Transverse colon (tissue), 4 donors: ENCODE data around the gene LCN2.

Experiments
- CTCF ChIP-seq, 5 experiments: fragments of 200-600 bp in 3 of 5; fragments of 450-650 bp in 2 of 5; sonication (generic) in 3 of 5; IDR thresholded peaks; 1 replicate in 2 of 5; 2 replicates in 3 of 5; pipeline ENCODE4 v1.5.1; 2016 to 2017; ENCODE audit warnings: antibody characterized with exemption in 5 of 5, inconsistent platforms in 3 of 5, mild to moderate bottlenecking in 2 of 5, moderate library complexity in 1 of 5
- EP300 ChIP-seq: sonication (generic); formaldehyde crosslinking; IDR thresholded peaks from one replicate; pipeline ENCODE4 v1.6.1; 2017; ENCODE audit warnings: antibody characterized with exemption, low read depth
- POLR2A ChIP-seq: fragments of 450-650 bp; IDR thresholded peaks from one replicate; pipeline ENCODE4 v1.6.1; 2016; ENCODE audit warnings: antibody characterized with exemption, mild to moderate bottlenecking, moderate library complexity
- POLR2AphosphoS5 ChIP-seq, 3 donors: sonication (generic); formaldehyde crosslinking; IDR thresholded peaks; one replicate each; pipeline ENCODE4 v1.6.1; 2016; ENCODE audit warnings: antibody characterized with exemption in 3 of 3

- no peak for TF ChIP-seq EP300
- TF ChIP-seq CTCF (IDR thresholded peaks at IDR 0.05) = no peak
- TF ChIP-seq POLR2AphosphoS5 (IDR thresholded peaks at IDR 0.05) = no peak
- no peak for TF ChIP-seq POLR2A
Measured at GRCh38 chr9:128121466-128121810, 27.8 kb upstream of the LCN2 start.
